Measurements from ENCODE around the gene PHYKPL.

- no peak for TF ChIP-seq RFX5 (IDR thresholded peaks at IDR 0.05; ENCODE audit: low read depth, low read length)
- TF ChIP-seq POLR2A (IDR thresholded peaks at IDR 0.05; ENCODE audit: low read depth, low read length), result no peak
- no peak for TF ChIP-seq CTCF (conservative IDR thresholded peaks at IDR 0.05; ENCODE audit: low read depth, low read length)
- TF ChIP-seq CEBPB (IDR thresholded peaks at IDR 0.05; ENCODE audit: low read depth, low read length), result no peak
- no peak for TF ChIP-seq RAD21 (IDR thresholded peaks at IDR 0.05; ENCODE audit: low read length)
- TF ChIP-seq SMC3 (IDR thresholded peaks at IDR 0.05; ENCODE audit: low read depth, low read length), result no peak
Measured at GRCh38 chr5:178247481-178248456, 15.2 kb upstream of the PHYKPL start.

Measured in IMR-90 (cell line).